KMS-11 (cell line): Measurements from ENCODE around the gene CCNDBP1.

Experiments used
- H2AFZ ChIP-seq: fragments of 200-600 bp; sonication (generic); 2 replicates; pipeline ENCODE4 v1.6.1; 2016; ENCODE audit warnings: antibody characterized with exemption, mixed run types, low read depth
- H3K27ac ChIP-seq: fragments of 200-600 bp; sonication (generic); 2 replicates; pipeline ENCODE4 v1.6.1; 2016; ENCODE audit warnings: mild to moderate bottlenecking, mixed run types
- H3K27me3 ChIP-seq: fragments of 200-600 bp; sonication (generic); 2 replicates; pipeline ENCODE4 v1.6.1; 2017; ENCODE audit warnings: mild to moderate bottlenecking, low read depth, mixed run types, moderate library complexity; ENCODE audit not compliant: insufficient read depth
- H3K36me3 ChIP-seq: fragments of 200-600 bp; sonication (generic); 2 replicates; pipeline ENCODE4 v1.6.1; 2017; ENCODE audit warnings: mild to moderate bottlenecking, mixed run types; ENCODE audit not compliant: insufficient read depth
- H3K4me1 ChIP-seq: fragments of 200-600 bp; sonication (generic); 2 replicates; pipeline ENCODE4 v1.6.1; 2016; ENCODE audit warnings: mild to moderate bottlenecking, low read depth, mixed run types; ENCODE audit not compliant: poor library complexity, severe bottlenecking
- H3K4me2 ChIP-seq: fragments of 200-600 bp; sonication (generic); 2 replicates; pipeline ENCODE4 v1.7.0; 2016; ENCODE audit warnings: mild to moderate bottlenecking, mixed run types
- H3K4me3 ChIP-seq: fragments of 200-600 bp; sonication (generic); IDR thresholded peaks from 2 replicates; pipeline ENCODE4 v1.6.1; 2017; ENCODE audit warnings: low read depth, low read length, mixed read lengths; ENCODE audit not compliant: insufficient read depth
- H3K79me2 ChIP-seq: fragments of 200-600 bp; sonication (generic); 2 replicates; pipeline ENCODE4 v1.6.1; 2016; ENCODE audit warnings: low read depth, mixed run types; ENCODE audit not compliant: insufficient read depth
- H3K9ac ChIP-seq: fragments of 200-600 bp; sonication (generic); 2 replicates; pipeline ENCODE4 v1.6.1; 2016; ENCODE audit warnings: mild to moderate bottlenecking, mixed run types
- H4K20me1 ChIP-seq: fragments of 200-600 bp; sonication (generic); 2 replicates; pipeline ENCODE4 v1.6.1; 2016; ENCODE audit warnings: mild to moderate bottlenecking, mixed run types; ENCODE audit not compliant: insufficient read depth
- TF ChIP-seq, protein P1 (sequence below): fragments of 200-600 bp; sonication (generic); conservative IDR thresholded peaks from 2 replicates; pipeline ENCODE4 v1.6.1; 2017; ENCODE audit warnings: low read depth, mild to moderate bottlenecking, antibody characterized with exemption, low read length, moderate library complexity, mixed read lengths

The CCNDBP1 gene

DNA sequence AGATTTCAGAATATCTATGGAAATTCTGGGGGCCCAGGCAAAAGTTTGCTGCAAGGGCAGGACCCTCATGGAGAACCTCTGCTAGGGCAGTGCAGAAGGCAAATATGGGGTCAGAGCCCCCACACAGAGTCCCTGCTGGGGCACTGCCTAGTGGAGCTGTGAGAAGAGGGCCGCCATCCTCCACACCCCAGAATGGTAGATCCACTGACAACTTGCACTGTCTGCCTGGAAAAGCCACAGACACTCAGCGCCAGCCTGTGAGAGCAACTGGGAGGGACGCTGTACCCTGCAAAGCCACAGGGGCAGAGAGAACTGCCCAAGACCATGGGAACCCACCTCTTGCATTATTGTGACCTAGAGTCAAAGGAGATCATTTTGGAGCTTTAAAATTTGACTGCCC is 13.8 kb downstream of the CCNDBP1 start:
- Histone ChIP-seq H2AFZ (no peak overlapping the region), H3K27ac (no peak overlapping the region), H3K4me1 (no peaks in the 10 kb centered on the region), H3K79me2 (no peaks in the 10 kb centered on the region), H3K4me2 (no peak overlapping the region), H3K27me3 (no peaks in the 10 kb centered on the region), H3K36me3 (no peaks in the 10 kb centered on the region), H3K4me3 (no peak overlapping the region), H4K20me1 (no peaks in the 10 kb centered on the region), H3K9ac (no peak overlapping the region)
- TF ChIP-seq, protein P1, sequence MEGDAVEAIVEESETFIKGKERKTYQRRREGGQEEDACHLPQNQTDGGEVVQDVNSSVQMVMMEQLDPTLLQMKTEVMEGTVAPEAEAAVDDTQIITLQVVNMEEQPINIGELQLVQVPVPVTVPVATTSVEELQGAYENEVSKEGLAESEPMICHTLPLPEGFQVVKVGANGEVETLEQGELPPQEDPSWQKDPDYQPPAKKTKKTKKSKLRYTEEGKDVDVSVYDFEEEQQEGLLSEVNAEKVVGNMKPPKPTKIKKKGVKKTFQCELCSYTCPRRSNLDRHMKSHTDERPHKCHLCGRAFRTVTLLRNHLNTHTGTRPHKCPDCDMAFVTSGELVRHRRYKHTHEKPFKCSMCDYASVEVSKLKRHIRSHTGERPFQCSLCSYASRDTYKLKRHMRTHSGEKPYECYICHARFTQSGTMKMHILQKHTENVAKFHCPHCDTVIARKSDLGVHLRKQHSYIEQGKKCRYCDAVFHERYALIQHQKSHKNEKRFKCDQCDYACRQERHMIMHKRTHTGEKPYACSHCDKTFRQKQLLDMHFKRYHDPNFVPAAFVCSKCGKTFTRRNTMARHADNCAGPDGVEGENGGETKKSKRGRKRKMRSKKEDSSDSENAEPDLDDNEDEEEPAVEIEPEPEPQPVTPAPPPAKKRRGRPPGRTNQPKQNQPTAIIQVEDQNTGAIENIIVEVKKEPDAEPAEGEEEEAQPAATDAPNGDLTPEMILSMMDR = no peak

DNA sequence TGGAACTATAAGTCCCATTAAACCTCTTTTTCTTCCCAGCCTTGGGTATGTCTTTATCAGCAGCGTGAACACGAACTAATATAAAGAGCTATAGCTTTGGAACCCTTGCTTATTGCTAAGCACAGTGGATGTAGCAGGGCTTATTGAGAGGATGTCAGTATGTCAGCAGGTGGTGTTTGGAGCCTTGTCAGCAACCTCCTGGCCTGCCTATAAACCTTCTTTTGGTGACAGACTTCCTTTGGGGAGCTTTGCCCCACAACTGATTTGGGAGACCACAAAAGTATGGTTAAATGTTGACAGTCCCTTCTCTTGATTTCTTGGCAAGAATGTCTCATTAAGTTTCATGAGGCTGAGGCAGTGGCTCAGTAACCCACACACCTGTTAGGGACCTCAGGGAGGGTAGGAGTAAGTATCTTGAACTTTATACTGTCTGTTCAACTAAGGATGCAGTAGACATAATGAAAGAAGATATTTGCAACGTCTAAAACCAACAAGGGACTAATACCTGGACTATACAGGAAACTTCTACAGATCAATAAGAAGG is 14.8 kb downstream of the CCNDBP1 start:
- Histone ChIP-seq H4K20me1 (no peaks in the 10 kb centered on the region), H3K27me3 (no peaks in the 10 kb centered on the region), H3K4me3 (no peak overlapping the region), H3K36me3 (no peaks in the 10 kb centered on the region), H2AFZ (no peak overlapping the region), H3K9ac (no peak overlapping the region), H3K27ac (no peak overlapping the region), H3K4me2 (no peak overlapping the region), H3K4me1 (no peaks in the 10 kb centered on the region), H3K79me2 (no peaks in the 10 kb centered on the region)
- TF ChIP-seq, protein P1 = no peak

DNA sequence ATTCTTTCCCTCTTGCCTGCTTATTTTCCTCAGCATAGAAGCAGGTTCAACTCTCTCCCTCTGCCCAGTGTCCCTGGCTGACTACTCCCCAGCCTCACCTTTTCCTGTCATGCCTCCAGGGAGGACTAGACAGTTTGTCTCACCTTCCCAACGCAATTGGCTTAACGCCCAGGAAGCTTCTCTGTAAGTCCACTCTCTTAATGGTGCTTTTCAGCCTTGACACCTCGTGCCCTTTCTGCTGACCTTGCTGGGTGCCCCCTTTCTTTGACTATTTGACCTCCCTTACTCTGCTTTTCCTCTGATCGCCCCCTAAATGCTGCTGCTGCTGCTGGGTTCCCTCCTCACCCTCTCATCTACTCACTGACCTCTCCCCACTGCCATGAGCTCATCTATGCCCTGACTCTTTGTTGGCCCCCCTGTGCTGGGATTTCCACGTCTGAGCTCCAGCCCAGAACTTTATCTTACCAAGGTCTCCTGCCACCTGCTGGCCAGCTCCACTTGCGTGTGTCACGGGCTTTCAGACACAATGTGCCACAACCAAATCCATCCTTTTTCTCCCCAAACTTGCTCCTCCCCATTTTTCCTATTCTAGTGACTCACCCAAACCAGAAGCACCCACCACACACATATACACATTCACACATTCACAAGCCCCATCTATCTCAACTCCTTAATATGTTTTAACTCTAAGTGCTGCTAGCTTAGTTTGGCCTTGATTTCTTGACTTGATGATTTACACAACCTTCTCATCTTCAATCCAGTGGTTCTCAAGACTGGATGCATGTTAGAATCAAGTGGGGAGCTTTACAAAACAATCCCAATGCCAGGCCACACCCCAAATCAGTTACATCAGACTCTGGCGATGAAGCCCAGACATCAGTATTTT is 19.1 kb downstream of the CCNDBP1 start:
- Histone ChIP-seq H3K4me2 (no peak overlapping the region), H3K79me2 (no peaks in the 10 kb centered on the region), H2AFZ (no peak overlapping the region), H3K36me3 (no peaks in the 10 kb centered on the region), H3K9ac (no peak overlapping the region), H3K27me3 (no peaks in the 10 kb centered on the region), H3K4me1 (no peaks in the 10 kb centered on the region), H3K4me3 (no peak overlapping the region), H4K20me1 (no peaks in the 10 kb centered on the region), H3K27ac (no peak overlapping the region)
- TF ChIP-seq, protein P1 = peak; percentile 66

DNA sequence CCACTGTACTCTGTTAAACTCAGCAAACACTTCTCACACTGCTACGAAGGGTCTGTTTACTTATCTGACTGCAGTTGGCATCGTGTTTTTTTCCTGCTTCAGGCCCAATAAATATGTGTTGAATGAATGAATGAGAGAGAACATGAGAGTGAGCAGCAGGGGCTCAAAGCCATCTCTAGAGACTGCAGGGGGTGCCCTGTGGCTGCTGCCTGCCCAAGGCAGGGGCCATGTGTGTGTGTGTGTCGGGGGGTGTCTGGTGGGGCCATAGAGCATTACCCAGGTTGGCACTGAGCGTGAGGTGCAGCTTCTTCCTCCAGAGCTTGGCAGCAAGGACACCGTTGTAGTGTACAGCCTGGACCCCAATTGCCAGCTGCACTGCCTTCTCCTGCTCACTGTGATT is 20.9 kb downstream of the CCNDBP1 start:
- no peaks in the 10 kb centered on the region for H3K36me3 ChIP-seq
- TF ChIP-seq, protein P1 = no peak
- H3K27ac ChIP-seq = no peak overlapping the region
- no peaks in the 10 kb centered on the region for H3K27me3 ChIP-seq
- H3K4me1 ChIP-seq = no peaks in the 10 kb centered on the region
- no peak overlapping the region for H2AFZ ChIP-seq
- no peaks in the 10 kb centered on the region for H4K20me1 ChIP-seq
- H3K79me2 ChIP-seq = no peaks in the 10 kb centered on the region
- H3K4me2 ChIP-seq = no peak overlapping the region
- no peak overlapping the region for H3K9ac ChIP-seq
- H3K4me3 ChIP-seq = no peak overlapping the region
